Measurements from ENCODE around the gene PCSK6.
A peak's percentile ranks its signal among the peaks of the same experiment; 100 is the strongest.

- TF ChIP-seq SP1 (CRISPR knock-in tag; conservative IDR thresholded peaks at IDR 0.05) = no peak
- no peak for TF ChIP-seq E2F1 (CRISPR knock-in tag; IDR thresholded peaks at IDR 0.05)
- TF ChIP-seq E2F4 (CRISPR knock-in tag; IDR thresholded peaks at IDR 0.05; ENCODE audit: borderline replicate concordance, low read depth) = no peak
- TF ChIP-seq, protein P1, sequence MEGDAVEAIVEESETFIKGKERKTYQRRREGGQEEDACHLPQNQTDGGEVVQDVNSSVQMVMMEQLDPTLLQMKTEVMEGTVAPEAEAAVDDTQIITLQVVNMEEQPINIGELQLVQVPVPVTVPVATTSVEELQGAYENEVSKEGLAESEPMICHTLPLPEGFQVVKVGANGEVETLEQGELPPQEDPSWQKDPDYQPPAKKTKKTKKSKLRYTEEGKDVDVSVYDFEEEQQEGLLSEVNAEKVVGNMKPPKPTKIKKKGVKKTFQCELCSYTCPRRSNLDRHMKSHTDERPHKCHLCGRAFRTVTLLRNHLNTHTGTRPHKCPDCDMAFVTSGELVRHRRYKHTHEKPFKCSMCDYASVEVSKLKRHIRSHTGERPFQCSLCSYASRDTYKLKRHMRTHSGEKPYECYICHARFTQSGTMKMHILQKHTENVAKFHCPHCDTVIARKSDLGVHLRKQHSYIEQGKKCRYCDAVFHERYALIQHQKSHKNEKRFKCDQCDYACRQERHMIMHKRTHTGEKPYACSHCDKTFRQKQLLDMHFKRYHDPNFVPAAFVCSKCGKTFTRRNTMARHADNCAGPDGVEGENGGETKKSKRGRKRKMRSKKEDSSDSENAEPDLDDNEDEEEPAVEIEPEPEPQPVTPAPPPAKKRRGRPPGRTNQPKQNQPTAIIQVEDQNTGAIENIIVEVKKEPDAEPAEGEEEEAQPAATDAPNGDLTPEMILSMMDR (IDR thresholded peaks at IDR 0.05) = peak; percentile 42; the same call in 1 of the 2 replicates
- TF ChIP-seq, protein P2, sequence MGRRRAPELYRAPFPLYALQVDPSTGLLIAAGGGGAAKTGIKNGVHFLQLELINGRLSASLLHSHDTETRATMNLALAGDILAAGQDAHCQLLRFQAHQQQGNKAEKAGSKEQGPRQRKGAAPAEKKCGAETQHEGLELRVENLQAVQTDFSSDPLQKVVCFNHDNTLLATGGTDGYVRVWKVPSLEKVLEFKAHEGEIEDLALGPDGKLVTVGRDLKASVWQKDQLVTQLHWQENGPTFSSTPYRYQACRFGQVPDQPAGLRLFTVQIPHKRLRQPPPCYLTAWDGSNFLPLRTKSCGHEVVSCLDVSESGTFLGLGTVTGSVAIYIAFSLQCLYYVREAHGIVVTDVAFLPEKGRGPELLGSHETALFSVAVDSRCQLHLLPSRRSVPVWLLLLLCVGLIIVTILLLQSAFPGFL (CRISPR knock-in tag; IDR thresholded peaks at IDR 0.05; ENCODE audit: borderline replicate concordance) = no peak
- TF ChIP-seq GABPB1 (CRISPR knock-in tag; IDR thresholded peaks at IDR 0.05) = no peak
- TF ChIP-seq RELA (CRISPR knock-in tag; IDR thresholded peaks at IDR 0.05; ENCODE audit: borderline replicate concordance) = no peak
- TF ChIP-seq JUN (CRISPR knock-in tag; IDR thresholded peaks at IDR 0.05) = no peak
- no peak for TF ChIP-seq SOX15 (CRISPR knock-in tag; IDR thresholded peaks at IDR 0.05)
Measured at GRCh38 chr15:101320501-101321052, 168.9 kb downstream of the PCSK6 start.
